Astrocyte (in vitro differentiated cells and primary cell): ENCODE results near the gene EPB41L4B. TPM values are rescaled to one million over a fixed set of nuclear protein-coding genes. Genes with fewer than 3 reads are reported as not detected.

Experiments used
- DNase-seq: peaks from one replicate; pipeline ENCODE4 v3.0.0-alpha.2; 2010; ENCODE audit warnings: low read depth
- FAIRE-seq: peaks from 2 replicates; lab custom pipeline; 2011; peaks lifted over from hg19 to GRCh38; lab: Jason Lieb, UNC
- H2AFZ ChIP-seq: 2 replicates; pipeline ENCODE4 v1.6.0; 2012; ENCODE audit warnings: low read depth, low read length, inconsistent platforms
- H3K27ac ChIP-seq: 2 replicates; pipeline ENCODE4 v1.5.1; 2011; ENCODE audit warnings: low read depth, low read length, inconsistent platforms
- H3K27me3 ChIP-seq: 2 replicates; pipeline ENCODE4 v1.6.0; 2011; ENCODE audit warnings: low read length, inconsistent platforms; ENCODE audit not compliant: insufficient read depth
- H3K36me3 ChIP-seq: 2 replicates; pipeline ENCODE4 v1.5.1; 2011; ENCODE audit warnings: low read length, inconsistent platforms; ENCODE audit not compliant: insufficient read depth
- H3K4me1 ChIP-seq: 2 replicates; pipeline ENCODE4 v1.5.1; 2011; ENCODE audit warnings: low read length, inconsistent platforms; ENCODE audit not compliant: insufficient read depth
- H3K4me2 ChIP-seq: 2 replicates; pipeline ENCODE4 v1.6.0; 2012; ENCODE audit warnings: low read length, inconsistent platforms
- H3K4me3 ChIP-seq: 2 replicates; pipeline ENCODE4 v1.5.1; 2011; ENCODE audit warnings: low read depth, mild to moderate bottlenecking, low read length, inconsistent platforms; ENCODE audit not compliant: insufficient read depth
- H3K79me2 ChIP-seq: 2 replicates; pipeline ENCODE4 v1.6.0; 2012; ENCODE audit warnings: mild to moderate bottlenecking, low read length, inconsistent platforms; ENCODE audit not compliant: insufficient read depth
- H3K9ac ChIP-seq: 2 replicates; pipeline ENCODE4 v1.6.0; 2012; ENCODE audit warnings: mild to moderate bottlenecking, low read length, inconsistent platforms
- H3K9me3 ChIP-seq: 2 replicates; pipeline ENCODE4 v1.5.1; 2012; ENCODE audit warnings: low read depth, mild to moderate bottlenecking, low read length, inconsistent platforms; ENCODE audit not compliant: insufficient read depth
- H4K20me1 ChIP-seq: 2 replicates; pipeline ENCODE4 v1.6.0; 2012; ENCODE audit warnings: low read length, inconsistent platforms; ENCODE audit not compliant: insufficient read depth
- H3K27ac Mint-ChIP-seq: one replicate; pipeline ENCODE4 v1.8.0; 2021; ENCODE audit warnings: mild to moderate bottlenecking, mixed read lengths; ENCODE audit not compliant: unreplicated experiment
- H3K27me3 Mint-ChIP-seq: one replicate; pipeline ENCODE4 v1.8.0; 2021; ENCODE audit warnings: low read depth, mixed read lengths; ENCODE audit not compliant: unreplicated experiment
- H3K36me3 Mint-ChIP-seq: one replicate; pipeline ENCODE4 v1.8.0; 2021; ENCODE audit warnings: low read depth, mixed read lengths; ENCODE audit not compliant: unreplicated experiment
- H3K4me1 Mint-ChIP-seq: one replicate; pipeline ENCODE4 v1.8.0; 2021; ENCODE audit warnings: low read depth, mixed read lengths; ENCODE audit not compliant: unreplicated experiment
- H3K4me3 Mint-ChIP-seq: one replicate; pipeline ENCODE4 v1.8.0; 2021; ENCODE audit warnings: mild to moderate bottlenecking, moderate library complexity, mixed read lengths; ENCODE audit not compliant: unreplicated experiment
- H3K9me3 Mint-ChIP-seq: one replicate; pipeline ENCODE4 v1.8.0; 2021; ENCODE audit warnings: mild to moderate bottlenecking, mixed read lengths; ENCODE audit not compliant: unreplicated experiment
- EZH2 ChIP-seq: IDR thresholded peaks from 2 replicates; pipeline ENCODE4 v1.6.1; 2012; ENCODE audit warnings: mild to moderate bottlenecking, low read length, inconsistent platforms; ENCODE audit not compliant: insufficient read depth
- total RNA-seq: library from RNA; stranded (reverse); gene quantifications from 2 replicates; pipeline ENCODE4 v1.2.1, GENCODE V29; 2021
- TF ChIP-seq, protein P1 (sequence below): IDR thresholded peaks from 2 replicates; pipeline ENCODE4 v1.5.1; 2011; ENCODE audit warnings: low read depth, mild to moderate bottlenecking, inconsistent platforms, low read length, moderate library complexity; ENCODE audit not compliant: insufficient read depth

The EPB41L4B gene
- total RNA-seq, 1 donor from 2014 or later, result 2.0 TPM

- Histone ChIP-seq H3K27me3 (no peaks in the 10 kb centered on the region), H4K20me1 (no peaks in the 10 kb centered on the region), H3K9me3 (no peaks in the 10 kb centered on the region), H2AFZ (peak overlapping the region; percentile 20), H3K9ac (peak overlapping the region; percentile 29), H3K27ac (peak overlapping the region; percentile 45), H3K36me3 (no peaks in the 10 kb centered on the region), H3K4me1 (peaks cover 9% of the 10 kb centered on the region), H3K4me3 (peak overlapping the region; percentile 17), H3K79me2 (no peaks in the 10 kb centered on the region), H3K4me2 (peak overlapping the region; percentile 68)
- Mint-ChIP-seq H3K27me3 (peaks cover 4% of the 10 kb centered on the region), H3K36me3 (no peaks in the 10 kb centered on the region), H3K4me1 (no peaks in the 10 kb centered on the region), H3K4me3 (no peak overlapping the region), H3K9me3 (no peaks in the 10 kb centered on the region), H3K27ac (no peak overlapping the region)
- peak; percentile 37 for FAIRE-seq
- peak; percentile 88 for DNase-seq
- no peak for TF ChIP-seq EZH2
- TF ChIP-seq, protein P1, sequence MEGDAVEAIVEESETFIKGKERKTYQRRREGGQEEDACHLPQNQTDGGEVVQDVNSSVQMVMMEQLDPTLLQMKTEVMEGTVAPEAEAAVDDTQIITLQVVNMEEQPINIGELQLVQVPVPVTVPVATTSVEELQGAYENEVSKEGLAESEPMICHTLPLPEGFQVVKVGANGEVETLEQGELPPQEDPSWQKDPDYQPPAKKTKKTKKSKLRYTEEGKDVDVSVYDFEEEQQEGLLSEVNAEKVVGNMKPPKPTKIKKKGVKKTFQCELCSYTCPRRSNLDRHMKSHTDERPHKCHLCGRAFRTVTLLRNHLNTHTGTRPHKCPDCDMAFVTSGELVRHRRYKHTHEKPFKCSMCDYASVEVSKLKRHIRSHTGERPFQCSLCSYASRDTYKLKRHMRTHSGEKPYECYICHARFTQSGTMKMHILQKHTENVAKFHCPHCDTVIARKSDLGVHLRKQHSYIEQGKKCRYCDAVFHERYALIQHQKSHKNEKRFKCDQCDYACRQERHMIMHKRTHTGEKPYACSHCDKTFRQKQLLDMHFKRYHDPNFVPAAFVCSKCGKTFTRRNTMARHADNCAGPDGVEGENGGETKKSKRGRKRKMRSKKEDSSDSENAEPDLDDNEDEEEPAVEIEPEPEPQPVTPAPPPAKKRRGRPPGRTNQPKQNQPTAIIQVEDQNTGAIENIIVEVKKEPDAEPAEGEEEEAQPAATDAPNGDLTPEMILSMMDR, result no peak
Measured at GRCh38 chr9:109232449-109233237, 88.2 kb downstream of the EPB41L4B start.

GRCh38 chr9:109231593-109231992 lies 89.3 kb downstream of the EPB41L4B start:
- Histone ChIP-seq H3K9me3 (no peaks in the 10 kb centered on the region), H3K4me1 (peaks cover 9% of the 10 kb centered on the region), H3K27me3 (no peaks in the 10 kb centered on the region), H3K27ac (no peak overlapping the region), H3K4me3 (no peak overlapping the region), H3K36me3 (no peaks in the 10 kb centered on the region), H3K4me2 (peak overlapping the region; percentile 68), H4K20me1 (no peaks in the 10 kb centered on the region), H3K9ac (no peak overlapping the region), H3K79me2 (no peaks in the 10 kb centered on the region), H2AFZ (no peak overlapping the region)
- no peak overlapping the region for H3K27ac Mint-ChIP-seq
- H3K4me1 Mint-ChIP-seq, result no peaks in the 10 kb centered on the region
- no peak overlapping the region for H3K4me3 Mint-ChIP-seq
- H3K9me3 Mint-ChIP-seq, result no peaks in the 10 kb centered on the region
- TF ChIP-seq, protein P1, result no peak
- FAIRE-seq (no peak), DNase-seq (no peak)
- H3K27me3 Mint-ChIP-seq, result peaks cover 2% of the 10 kb centered on the region
- H3K36me3 Mint-ChIP-seq, result no peaks in the 10 kb centered on the region

DNA sequence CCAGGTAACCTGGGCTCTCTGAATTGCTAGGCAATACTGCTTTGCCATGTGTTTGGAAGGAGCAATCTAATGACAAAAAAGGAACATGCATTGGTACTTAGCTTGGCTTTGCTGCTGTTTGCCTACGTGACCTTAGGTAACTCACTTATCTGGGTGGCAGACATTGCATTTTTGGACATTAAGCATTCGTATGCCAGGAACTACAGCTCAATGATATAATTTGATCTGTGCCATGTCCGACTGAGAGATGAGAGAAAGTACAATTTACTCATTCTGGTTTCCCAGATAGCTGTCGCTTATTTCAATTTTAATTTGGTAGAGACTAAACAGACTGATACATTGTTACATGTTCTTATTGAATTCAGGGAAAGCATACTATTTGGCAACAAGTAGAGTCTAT lies 90.6 kb downstream of the EPB41L4B start:
- H3K4me2 ChIP-seq, result no peak overlapping the region
- FAIRE-seq, result no peak
- no peak for TF ChIP-seq EZH2
- TF ChIP-seq, protein P1, result no peak
- no peak overlapping the region for H3K4me3 ChIP-seq
- no peak overlapping the region for H3K27ac ChIP-seq
- no peaks in the 10 kb centered on the region for H4K20me1 ChIP-seq
- no peaks in the 10 kb centered on the region for H3K79me2 ChIP-seq
- peaks cover 9% of the 10 kb centered on the region for H3K4me1 ChIP-seq
- H3K27ac Mint-ChIP-seq, result no peak overlapping the region
- no peak overlapping the region for H3K9ac ChIP-seq
- H2AFZ ChIP-seq, result no peak overlapping the region
- H3K36me3 Mint-ChIP-seq, result no peaks in the 10 kb centered on the region
- no peak for DNase-seq
- no peak overlapping the region for H3K4me3 Mint-ChIP-seq
- peaks cover 6% of the 10 kb centered on the region for H3K27me3 Mint-ChIP-seq
- H3K4me1 Mint-ChIP-seq, result no peaks in the 10 kb centered on the region
- H3K27me3 ChIP-seq, result no peaks in the 10 kb centered on the region
- H3K9me3 ChIP-seq, result no peaks in the 10 kb centered on the region
- H3K9me3 Mint-ChIP-seq, result no peaks in the 10 kb centered on the region
- H3K36me3 ChIP-seq, result no peaks in the 10 kb centered on the region
